Mucosa of rectum (tissue), 2 donors: ENCODE results near the gene CACNA2D2.
A peak's percentile ranks its signal among the peaks of the same experiment; 100 is the strongest.

Source experiments
- H3K27ac ChIP-seq, 2 donors: one replicate each; pipeline ENCODE4 v1.7.0; 2013; ENCODE audit warnings: inconsistent platforms in 2 of 2, low read depth in 2 of 2, low read length in 2 of 2
- H3K27me3 ChIP-seq, 2 donors: one replicate each; pipeline ENCODE4 v1.7.0; 2013; ENCODE audit warnings: low read length in 2 of 2; ENCODE audit not compliant: control insufficient read depth in 2 of 2, insufficient read depth in 2 of 2
- H3K36me3 ChIP-seq, 2 donors: one replicate each; pipeline ENCODE4 v1.7.0; 2013; ENCODE audit warnings: low read length in 2 of 2; ENCODE audit not compliant: control insufficient read depth in 2 of 2, insufficient read depth in 2 of 2
- H3K4me1 ChIP-seq, 2 donors: one replicate each; pipeline ENCODE4 v1.7.0; 2013; ENCODE audit warnings: low read length in 2 of 2, mild to moderate bottlenecking in 1 of 2; ENCODE audit not compliant: control insufficient read depth in 2 of 2, insufficient read depth in 2 of 2
- H3K4me3 ChIP-seq, 2 donors: one replicate each; pipeline ENCODE4 v1.7.0; 2013; ENCODE audit warnings: low read length in 2 of 2
- H3K9ac ChIP-seq, 2 donors: one replicate each; pipeline ENCODE4 v1.7.0; 2013; ENCODE audit warnings: low read length in 2 of 2, low read depth in 1 of 2, mild to moderate bottlenecking in 1 of 2
- H3K9me3 ChIP-seq, 2 donors: one replicate each; pipeline ENCODE4 v1.7.0; 2013; ENCODE audit warnings: low read length in 2 of 2; ENCODE audit not compliant: control insufficient read depth in 2 of 2
- donor health status: healthy.
- donor health status: Normal muscosa, but diverticular disease.

The CACNA2D2 gene

GRCh38 chr3:50406487-50406886 lies 96.9 kb downstream of the CACNA2D2 start:
- Histone ChIP-seq H3K27ac (no peak overlapping the region), H3K4me3 (no peak overlapping the region), H3K9me3 (no peaks in the 10 kb centered on the region), H3K9ac (no peak overlapping the region), H3K4me1 (peaks cover 0 to 4% of the 10 kb centered on the region in 2 donors), H3K27me3 (no peaks in the 10 kb centered on the region), H3K36me3 (no peaks in the 10 kb centered on the region)

DNA sequence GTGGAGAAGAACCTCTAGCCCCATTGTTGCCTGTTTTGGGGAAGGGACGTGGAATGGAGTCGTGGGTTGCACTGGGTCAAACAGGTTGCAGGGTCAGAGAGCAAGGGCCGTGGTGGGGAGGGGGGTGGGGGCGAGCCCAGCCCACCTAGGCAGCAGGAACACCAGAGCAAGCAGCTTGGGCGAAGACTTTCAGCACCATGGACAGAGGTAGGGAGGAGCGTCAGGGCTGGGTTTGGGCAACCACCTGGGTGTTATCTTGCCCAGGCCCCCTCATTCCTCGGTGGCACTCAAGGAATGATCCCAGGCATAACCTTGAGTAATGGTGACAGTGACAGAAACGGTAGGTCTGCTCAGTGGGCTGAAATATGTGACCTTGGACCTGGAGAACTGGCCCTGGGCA lies 98.2 kb downstream of the CACNA2D2 start:
- H3K27me3 ChIP-seq: no peaks in the 10 kb centered on the region
- H3K9ac ChIP-seq: no peak overlapping the region
- no peak overlapping the region for H3K27ac ChIP-seq
- H3K4me1 ChIP-seq: peaks cover 0 to 4% of the 10 kb centered on the region in 2 donors
- no peak overlapping the region for H3K4me3 ChIP-seq
- H3K9me3 ChIP-seq: no peaks in the 10 kb centered on the region
- H3K36me3 ChIP-seq: no peaks in the 10 kb centered on the region

GRCh38 chr3:50401978-50402595 lies 101.3 kb downstream of the CACNA2D2 start:
- H3K27ac ChIP-seq: no peak overlapping the region
- H3K4me3 ChIP-seq: no peak overlapping the region

GRCh38 chr3:50396502-50396901 lies 106.9 kb downstream of the CACNA2D2 start:
- Histone ChIP-seq H3K4me1 (no peaks in the 10 kb centered on the region), H3K36me3 (no peaks in the 10 kb centered on the region), H3K27ac (no peak overlapping the region), H3K4me3 (no peak overlapping the region), H3K27me3 (no peaks in the 10 kb centered on the region), H3K9me3 (no peaks in the 10 kb centered on the region), H3K9ac (no peak overlapping the region)

More at GRCh38 chr3:50401978-50402595, 101.3 kb downstream of the CACNA2D2 start:
- H3K9ac ChIP-seq: no peak overlapping the region
- H3K36me3 ChIP-seq: no peaks in the 10 kb centered on the region
- no peaks in the 10 kb centered on the region for H3K9me3 ChIP-seq
- H3K27me3 ChIP-seq: no peaks in the 10 kb centered on the region
- peaks cover 0 to 4% of the 10 kb centered on the region in 2 donors for H3K4me1 ChIP-seq

DNA sequence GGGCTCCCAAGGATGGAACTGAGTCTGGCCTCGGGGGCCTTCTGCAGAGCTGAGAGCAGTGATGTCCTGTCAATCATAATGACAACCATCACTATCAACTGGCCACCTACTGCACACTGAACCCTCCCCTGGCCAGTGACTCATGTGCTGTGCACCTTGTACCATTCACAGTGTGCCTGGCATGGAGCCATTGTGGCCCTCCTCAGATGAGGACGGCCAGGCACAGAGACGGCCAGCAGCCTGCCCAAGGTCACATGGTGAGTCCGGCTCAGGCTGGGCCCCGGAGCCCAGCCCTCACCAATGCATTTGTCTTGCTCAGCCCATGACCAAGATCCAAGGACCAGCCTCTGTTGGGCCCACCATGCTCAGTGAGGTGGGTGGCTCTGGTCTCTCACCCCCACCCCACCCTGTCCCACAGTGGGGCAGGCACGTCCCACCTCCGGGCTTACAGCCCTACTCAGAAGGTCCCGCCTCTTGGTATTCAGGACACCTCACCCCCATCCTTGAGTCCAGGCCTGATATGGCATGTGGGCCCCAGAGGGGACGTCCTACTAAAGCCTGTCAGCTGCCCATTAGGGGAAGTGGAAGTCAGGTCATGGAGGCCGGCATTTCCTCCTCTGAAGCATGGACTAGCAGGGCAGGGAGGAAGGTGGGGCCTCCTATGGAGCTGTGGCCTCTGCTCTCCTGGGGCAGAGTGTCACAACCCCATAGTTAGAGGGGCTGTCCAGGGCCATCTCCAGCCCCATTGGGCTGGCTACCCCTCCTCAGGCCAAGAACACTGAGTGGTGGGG lies 108.2 kb downstream of the CACNA2D2 start:
- no peak overlapping the region for H3K9ac ChIP-seq
- H3K4me1 ChIP-seq: peaks cover 4 to 9% of the 10 kb centered on the region in 2 donors
- H3K9me3 ChIP-seq: no peaks in the 10 kb centered on the region
- H3K27ac ChIP-seq: no peak overlapping the region
- H3K36me3 ChIP-seq: no peaks in the 10 kb centered on the region
- no peak overlapping the region for H3K4me3 ChIP-seq
- no peaks in the 10 kb centered on the region for H3K27me3 ChIP-seq

DNA sequence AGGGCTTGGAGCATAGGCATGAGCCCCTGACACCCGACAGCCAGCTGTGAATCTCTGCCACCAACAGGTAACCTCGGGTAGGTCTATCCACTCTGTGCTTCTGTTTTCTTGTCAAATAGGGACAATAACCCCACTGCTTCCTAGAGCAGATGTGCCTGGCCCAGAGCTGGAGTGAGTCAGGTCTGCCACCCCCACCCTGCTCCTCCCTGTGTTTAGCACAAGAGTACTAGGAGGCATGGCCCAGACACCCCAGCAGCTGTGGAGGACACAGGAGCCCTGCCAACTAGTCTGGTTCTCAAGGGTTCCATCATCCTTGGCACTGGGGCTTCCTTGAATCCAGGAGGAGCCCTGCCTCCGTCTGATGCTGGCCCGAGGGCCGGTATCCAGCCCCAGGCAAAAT lies 110.4 kb downstream of the CACNA2D2 start:
- no peaks in the 10 kb centered on the region for H3K36me3 ChIP-seq
- peaks cover 4 to 9% of the 10 kb centered on the region in 2 donors for H3K4me1 ChIP-seq
- no peak overlapping the region for H3K4me3 ChIP-seq

DNA sequence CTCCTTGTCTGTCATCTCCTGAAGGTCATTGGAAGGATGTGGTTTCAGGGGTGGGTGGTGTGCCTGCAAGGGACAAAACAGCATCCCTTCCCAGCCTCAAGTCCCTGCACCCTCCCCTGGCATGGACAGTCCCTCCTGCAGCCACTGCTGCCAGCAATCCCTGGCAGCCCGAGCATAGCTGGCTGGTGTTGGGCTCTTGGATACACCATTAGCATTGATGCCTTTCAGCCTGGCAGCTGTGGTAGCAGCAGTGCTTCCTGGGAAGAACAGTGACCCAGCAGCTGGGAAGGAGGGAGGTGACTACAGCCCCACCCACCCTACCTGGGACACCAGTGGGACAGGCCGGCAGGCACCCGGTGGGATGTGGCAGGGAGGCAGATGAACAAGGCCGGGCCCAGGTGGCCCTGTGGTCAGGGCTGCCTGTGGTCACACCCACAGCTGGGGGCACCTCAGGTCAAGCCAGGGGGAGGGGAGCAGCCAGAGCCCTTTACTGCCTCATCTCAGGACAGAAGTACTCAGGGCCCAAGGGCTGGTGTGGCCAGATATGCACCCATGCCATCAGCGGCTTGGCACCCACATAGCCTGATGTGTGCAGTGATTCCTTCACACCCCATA lies 111.2 kb downstream of the CACNA2D2 start:
- H3K27ac ChIP-seq: no peak overlapping the region
- H3K36me3 ChIP-seq: no peaks in the 10 kb centered on the region
- peaks cover 4 to 9% of the 10 kb centered on the region in 2 donors for H3K4me1 ChIP-seq

More for the DNA sequence above, 110.4 kb downstream of the CACNA2D2 start:
- Histone ChIP-seq H3K27ac (no peak overlapping the region), H3K9me3 (no peaks in the 10 kb centered on the region), H3K9ac (no peak overlapping the region), H3K27me3 (no peaks in the 10 kb centered on the region)

GRCh38 chr3:50390508-50391224 lies 112.8 kb downstream of the CACNA2D2 start:
- Histone ChIP-seq H3K27me3 (no peaks in the 10 kb centered on the region), H3K9me3 (no peaks in the 10 kb centered on the region), H3K36me3 (no peaks in the 10 kb centered on the region), H3K4me3 (no peak overlapping the region), H3K9ac (no peak overlapping the region), H3K4me1 (peaks cover 4 to 9% of the 10 kb centered on the region in 2 donors), H3K27ac (peak overlapping the region in 1 of 2 donors; percentile 6)

More for the DNA sequence above, 111.2 kb downstream of the CACNA2D2 start:
- no peaks in the 10 kb centered on the region for H3K9me3 ChIP-seq
- no peaks in the 10 kb centered on the region for H3K27me3 ChIP-seq
- no peak overlapping the region for H3K4me3 ChIP-seq
- H3K9ac ChIP-seq: no peak overlapping the region

DNA sequence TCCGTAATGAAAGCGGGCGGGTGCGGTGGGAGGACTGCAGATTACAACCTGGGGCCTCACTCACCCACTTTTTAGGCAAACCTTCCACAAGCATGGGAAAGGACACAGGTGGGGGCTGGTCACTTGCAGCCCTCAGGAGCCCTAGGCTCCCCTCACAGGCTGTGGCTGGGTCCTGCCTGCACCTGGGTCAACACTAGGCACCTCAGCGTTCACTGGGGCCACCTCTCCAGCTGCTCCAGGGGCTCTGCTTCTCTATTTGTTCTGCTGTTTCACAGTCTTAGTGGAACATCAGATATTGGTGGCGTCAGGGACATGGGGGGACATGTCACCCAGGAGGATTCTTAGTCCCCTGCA lies 114.0 kb downstream of the CACNA2D2 start:
- no peaks in the 10 kb centered on the region for H3K27me3 ChIP-seq
- H3K4me1 ChIP-seq: peaks cover 4 to 9% of the 10 kb centered on the region in 2 donors
- H3K9me3 ChIP-seq: no peaks in the 10 kb centered on the region
- no peaks in the 10 kb centered on the region for H3K36me3 ChIP-seq
- H3K27ac ChIP-seq: no peak overlapping the region
- H3K4me3 ChIP-seq: no peak overlapping the region
- H3K9ac ChIP-seq: no peak overlapping the region
